Measurements from ENCODE around the gene TRIO.

DNA sequence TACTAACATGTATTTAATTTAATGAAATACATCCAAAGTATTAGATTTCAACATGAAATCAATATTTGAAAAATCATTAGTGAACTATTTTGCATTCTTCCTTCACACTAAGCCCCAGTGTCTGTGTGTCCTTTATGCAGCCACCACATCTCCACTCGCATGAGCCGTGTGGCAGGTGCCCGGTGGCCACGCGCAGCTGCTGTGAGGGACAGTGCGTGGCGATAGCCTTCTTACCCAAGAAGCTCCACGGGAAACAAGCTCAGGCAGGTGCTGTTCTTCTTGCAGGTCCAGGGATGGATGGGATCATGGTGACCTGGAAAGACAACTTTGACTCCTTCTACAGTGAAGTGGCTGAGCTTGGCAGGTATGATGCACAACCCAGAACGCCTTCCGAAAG lies 359.1 kb downstream of the TRIO start:
- TF ChIP-seq, protein P1, sequence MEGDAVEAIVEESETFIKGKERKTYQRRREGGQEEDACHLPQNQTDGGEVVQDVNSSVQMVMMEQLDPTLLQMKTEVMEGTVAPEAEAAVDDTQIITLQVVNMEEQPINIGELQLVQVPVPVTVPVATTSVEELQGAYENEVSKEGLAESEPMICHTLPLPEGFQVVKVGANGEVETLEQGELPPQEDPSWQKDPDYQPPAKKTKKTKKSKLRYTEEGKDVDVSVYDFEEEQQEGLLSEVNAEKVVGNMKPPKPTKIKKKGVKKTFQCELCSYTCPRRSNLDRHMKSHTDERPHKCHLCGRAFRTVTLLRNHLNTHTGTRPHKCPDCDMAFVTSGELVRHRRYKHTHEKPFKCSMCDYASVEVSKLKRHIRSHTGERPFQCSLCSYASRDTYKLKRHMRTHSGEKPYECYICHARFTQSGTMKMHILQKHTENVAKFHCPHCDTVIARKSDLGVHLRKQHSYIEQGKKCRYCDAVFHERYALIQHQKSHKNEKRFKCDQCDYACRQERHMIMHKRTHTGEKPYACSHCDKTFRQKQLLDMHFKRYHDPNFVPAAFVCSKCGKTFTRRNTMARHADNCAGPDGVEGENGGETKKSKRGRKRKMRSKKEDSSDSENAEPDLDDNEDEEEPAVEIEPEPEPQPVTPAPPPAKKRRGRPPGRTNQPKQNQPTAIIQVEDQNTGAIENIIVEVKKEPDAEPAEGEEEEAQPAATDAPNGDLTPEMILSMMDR (IDR thresholded peaks at IDR 0.05) = no peak
- TF ChIP-seq KAT7 (CRISPR knock-in tag; IDR thresholded peaks at IDR 0.05; ENCODE audit: borderline replicate concordance) (no peak), JUN (CRISPR knock-in tag; IDR thresholded peaks at IDR 0.05) (no peak), SMAD3 (CRISPR knock-in tag; IDR thresholded peaks at IDR 0.05; ENCODE audit: borderline replicate concordance) (no peak), ZBTB21 (CRISPR knock-in tag; IDR thresholded peaks at IDR 0.05; ENCODE audit: borderline replicate concordance) (no peak), CREB1 (CRISPR knock-in tag; IDR thresholded peaks at IDR 0.05) (no peak), SP1 (CRISPR knock-in tag; conservative IDR thresholded peaks at IDR 0.05) (no peak), ZNF263 (CRISPR knock-in tag; IDR thresholded peaks at IDR 0.05; ENCODE audit: low read depth) (no peak)
- TF ChIP-seq, protein P2, sequence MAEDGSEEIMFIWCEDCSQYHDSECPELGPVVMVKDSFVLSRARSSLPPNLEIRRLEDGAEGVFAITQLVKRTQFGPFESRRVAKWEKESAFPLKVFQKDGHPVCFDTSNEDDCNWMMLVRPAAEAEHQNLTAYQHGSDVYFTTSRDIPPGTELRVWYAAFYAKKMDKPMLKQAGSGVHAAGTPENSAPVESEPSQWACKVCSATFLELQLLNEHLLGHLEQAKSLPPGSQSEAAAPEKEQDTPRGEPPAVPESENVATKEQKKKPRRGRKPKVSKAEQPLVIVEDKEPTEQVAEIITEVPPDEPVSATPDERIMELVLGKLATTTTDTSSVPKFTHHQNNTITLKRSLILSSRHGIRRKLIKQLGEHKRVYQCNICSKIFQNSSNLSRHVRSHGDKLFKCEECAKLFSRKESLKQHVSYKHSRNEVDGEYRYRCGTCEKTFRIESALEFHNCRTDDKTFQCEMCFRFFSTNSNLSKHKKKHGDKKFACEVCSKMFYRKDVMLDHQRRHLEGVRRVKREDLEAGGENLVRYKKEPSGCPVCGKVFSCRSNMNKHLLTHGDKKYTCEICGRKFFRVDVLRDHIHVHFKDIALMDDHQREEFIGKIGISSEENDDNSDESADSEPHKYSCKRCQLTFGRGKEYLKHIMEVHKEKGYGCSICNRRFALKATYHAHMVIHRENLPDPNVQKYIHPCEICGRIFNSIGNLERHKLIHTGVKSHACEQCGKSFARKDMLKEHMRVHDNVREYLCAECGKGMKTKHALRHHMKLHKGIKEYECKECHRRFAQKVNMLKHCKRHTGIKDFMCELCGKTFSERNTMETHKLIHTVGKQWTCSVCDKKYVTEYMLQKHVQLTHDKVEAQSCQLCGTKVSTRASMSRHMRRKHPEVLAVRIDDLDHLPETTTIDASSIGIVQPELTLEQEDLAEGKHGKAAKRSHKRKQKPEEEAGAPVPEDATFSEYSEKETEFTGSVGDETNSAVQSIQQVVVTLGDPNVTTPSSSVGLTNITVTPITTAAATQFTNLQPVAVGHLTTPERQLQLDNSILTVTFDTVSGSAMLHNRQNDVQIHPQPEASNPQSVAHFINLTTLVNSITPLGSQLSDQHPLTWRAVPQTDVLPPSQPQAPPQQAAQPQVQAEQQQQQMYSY (CRISPR knock-in tag; IDR thresholded peaks at IDR 0.05) = no peak
